Measurements from ENCODE around the gene ITGB1.
"Not testable (repeated sequence)": the region's sequence is repeated elsewhere in the genome, so short reads cannot be mapped to it uniquely, and the experiment has no call there.

GRCh38 chr10:32895200-32895968 is 62.6 kb downstream of the ITGB1 start:
- TF ChIP-seq CTCF (IDR thresholded peaks at IDR 0.05); ZBTB33 (IDR thresholded peaks at IDR 0.05; ENCODE audit: borderline replicate concordance, low read depth); SMC3 (IDR thresholded peaks at IDR 0.05; ENCODE audit: low read depth, low read length); EP300 (IDR thresholded peaks at IDR 0.05; ENCODE audit: borderline replicate concordance in 1 of 2, low read depth in 1 of 2, low read length in 1 of 2); RAD21 (IDR thresholded peaks at IDR 0.05; ENCODE audit: low read length); YY1 (IDR thresholded peaks at IDR 0.05; ENCODE audit: low read depth); USF1 (IDR thresholded peaks at IDR 0.05; ENCODE audit: borderline replicate concordance, low read depth); IRF3 (IDR thresholded peaks at IDR 0.05; ENCODE audit: low read depth, low read length); REST (IDR thresholded peaks at IDR 0.05; ENCODE audit: low read depth, low read length); USF2 (IDR thresholded peaks at IDR 0.05; ENCODE audit: borderline replicate concordance, low read depth, low read length); JUND (IDR thresholded peaks at IDR 0.05); MEF2A (IDR thresholded peaks at IDR 0.05; ENCODE audit: borderline replicate concordance, low read depth): not testable (repeated sequence)
